ENCODE measurements around the gene NBDY. TPM values are rescaled to one million over a fixed set of nuclear protein-coding genes. Genes with fewer than 3 reads are reported as not detected.
"Not testable (repeated sequence)": the region's sequence is repeated elsewhere in the genome, so short reads cannot be mapped to it uniquely, and the experiment has no call there.

NBDY gene
- 21.4 TPM for total RNA-seq
- long read RNA-seq, transcript NBDY-201 (3 exons, 1,529 nt) = major isoform, 10 of 10 reads
- long read RNA-seq, partial matches to known transcripts = 0 of 10 reads
- long read RNA-seq, other reads (novel, unspliced or antisense) = 0 of 10 reads

GRCh38 chrX:56729152-56729850 is at the start of gene NBDY:
TSS of gene NBDY (plus strand) at chrX:56729243. CDS start at chrX:56729354, 111 bp downstream.
- intact Hi-C loops (cut with DNase I) = loop anchor here (5.0 kb wide), 1 partner anchor 447 kb away; no protein-coding TSS in a partner anchor
- ATAC-seq = peak; percentile 90
- DNase-seq (ENCODE audit: missing footprints) = peak; percentile 37

GRCh38 chrX:56704530-56704929 is 24.5 kb upstream of the NBDY start:
- ATAC-seq; intact Hi-C loops (cut with DNase I); DNase-seq (ENCODE audit: missing footprints): not testable (repeated sequence)

GRCh38 chrX:56726605-56727004 is 2.4 kb upstream of the NBDY start:
- intact Hi-C loops (cut with DNase I) = loop anchor here (5.0 kb wide), 1 partner anchor 444 kb away; no protein-coding TSS in a partner anchor
- no peak for ATAC-seq

GRCh38 chrX:56727531-56727930 is 1.5 kb upstream of the NBDY start:
- DNase-seq (ENCODE audit: missing footprints) (no peak), ATAC-seq (no peak)
- intact Hi-C loops (cut with DNase I) = loop anchor here (5.0 kb wide), 1 partner anchor 445 kb away; no protein-coding TSS in a partner anchor

More at GRCh38 chrX:56726605-56727004, 2.4 kb upstream of the NBDY start:
- DNase-seq (ENCODE audit: missing footprints) = no peak

- no peak for ATAC-seq
- intact Hi-C loops (cut with DNase I) = loop anchor here (5.0 kb wide), 1 partner anchor 446 kb away; no protein-coding TSS in a partner anchor
- DNase-seq (ENCODE audit: missing footprints) = no peak
These were observed 722 bp upstream of the NBDY start for GRCh38 chrX:56728321-56728720.

- intact Hi-C loops (cut with DNase I) = loop anchor here (5.0 kb wide), 1 partner anchor 446 kb away; no protein-coding TSS in a partner anchor
- no peak for DNase-seq (ENCODE audit: missing footprints)
- ATAC-seq = no peak
These were observed 291 bp upstream of the NBDY start for GRCh38 chrX:56728752-56729151.

- intact Hi-C loops (cut with DNase I) = no loop called here
- DNase-seq (ENCODE audit: missing footprints) = no peak
- ATAC-seq = no peak
These were observed 4.5 kb downstream of the NBDY start for GRCh38 chrX:56733459-56734046.

GRCh38 chrX:56736219-56736618 is 7.2 kb downstream of the NBDY start:
- ATAC-seq (no peak), DNase-seq (ENCODE audit: missing footprints) (no peak)
- intact Hi-C loops (cut with DNase I) = no loop called here

- intact Hi-C loops (cut with DNase I) = no loop called here
- ATAC-seq (no peak), DNase-seq (ENCODE audit: missing footprints) (no peak)
These were observed 9.6 kb downstream of the NBDY start for GRCh38 chrX:56738670-56739069.

GRCh38 chrX:56744996-56745395 is 16.0 kb downstream of the NBDY start:
- DNase-seq (ENCODE audit: missing footprints) (no peak), ATAC-seq (peak; percentile 56)
- intact Hi-C loops (cut with DNase I) = no loop called here

GRCh38 chrX:56746996-56747395 is 18.0 kb downstream of the NBDY start:
- intact Hi-C loops (cut with DNase I) = no loop called here
- ATAC-seq = no peak
- DNase-seq (ENCODE audit: missing footprints) = no peak

- ATAC-seq (no peak), DNase-seq (ENCODE audit: missing footprints) (no peak)
- intact Hi-C loops (cut with DNase I) = no loop called here
These were observed 22.0 kb downstream of the NBDY start for GRCh38 chrX:56751071-56751470.

- intact Hi-C loops (cut with DNase I) = no loop called here
- DNase-seq (ENCODE audit: missing footprints) (no peak), ATAC-seq (no peak)
These were observed 28.3 kb downstream of the NBDY start for GRCh38 chrX:56757327-56757726.

- ATAC-seq (no peak), DNase-seq (ENCODE audit: missing footprints) (no peak)
These were observed 29.4 kb downstream of the NBDY start for GRCh38 chrX:56758456-56758855.

GRCh38 chrX:56759736-56760409 is 30.8 kb downstream of the NBDY start:
- no peak for DNase-seq (ENCODE audit: missing footprints)
- intact Hi-C loops (cut with DNase I) = no loop called here

More at GRCh38 chrX:56758456-56758855, 29.4 kb downstream of the NBDY start:
- intact Hi-C loops (cut with DNase I) = no loop called here

GRCh38 chrX:56760410-56761124 is 31.5 kb downstream of the NBDY start:
- DNase-seq (ENCODE audit: missing footprints); intact Hi-C loops (cut with DNase I); ATAC-seq: not testable (repeated sequence)

More at GRCh38 chrX:56759736-56760409, 30.8 kb downstream of the NBDY start:
- no peak for ATAC-seq

GRCh38 chrX:56761167-56761566 is 32.1 kb downstream of the NBDY start:
- ATAC-seq (no peak), DNase-seq (ENCODE audit: missing footprints) (no peak)
- intact Hi-C loops (cut with DNase I) = no loop called here

GRCh38 chrX:56762220-56762619 is 33.2 kb downstream of the NBDY start:
- no peak for DNase-seq (ENCODE audit: missing footprints)
- intact Hi-C loops (cut with DNase I) = no loop called here
- ATAC-seq = no peak
